Parathyroid adenoma (tissue), 2 donors: ENCODE data around the gene EXOC3L1.

Experiments
- H2AFZ ChIP-seq: fragments of 300-600 bp; sonication (generic); one replicate; pipeline ENCODE4 v1.7.0; 2017; ENCODE audit warnings: antibody characterized with exemption, mild to moderate bottlenecking
- H3K27ac ChIP-seq: fragments of 300-600 bp; sonication (generic); one replicate; pipeline ENCODE4 v1.7.0; 2017
- H3K27me3 ChIP-seq: fragments of 300-600 bp; sonication (generic); one replicate; pipeline ENCODE4 v1.7.0; 2017; ENCODE audit warnings: low read length; ENCODE audit not compliant: control insufficient read depth, insufficient read depth
- H3K36me3 ChIP-seq: fragments of 300-600 bp; sonication (generic); one replicate; pipeline ENCODE4 v1.7.0; 2017; ENCODE audit warnings: low read length; ENCODE audit not compliant: control insufficient read depth, insufficient read depth
- H3K4me1 ChIP-seq: fragments of 300-600 bp; sonication (generic); one replicate; pipeline ENCODE4 v1.7.0; 2017; ENCODE audit warnings: control low read depth
- H3K4me2 ChIP-seq: fragments of 300-600 bp; sonication (generic); one replicate; pipeline ENCODE4 v1.7.0; 2017; ENCODE audit warnings: low read length
- H3K4me3 ChIP-seq: fragments of 300-600 bp; sonication (generic); one replicate; pipeline ENCODE4 v1.7.0; 2017; ENCODE audit warnings: low read depth, low read length
- H3K79me2 ChIP-seq: fragments of 300-600 bp; sonication (generic); one replicate; pipeline ENCODE4 v1.7.0; 2017; ENCODE audit warnings: control low read depth
- H3K9ac ChIP-seq: fragments of 300-600 bp; sonication (generic); one replicate; pipeline ENCODE4 v1.7.0; 2017; ENCODE audit warnings: mild to moderate bottlenecking
- H3K9me3 ChIP-seq: fragments of 300-600 bp; sonication (generic); one replicate; pipeline ENCODE4 v1.7.0; 2017; ENCODE audit warnings: low read length; ENCODE audit not compliant: control insufficient read depth
- CTCF ChIP-seq: fragments of 300-600 bp; sonication (generic); IDR thresholded peaks from one replicate; pipeline ENCODE4 v1.7.0; 2017; ENCODE audit warnings: antibody characterized with exemption, mild to moderate bottlenecking
- donor health status: primary hyperparathyroidism.

EXOC3L1 gene

GRCh38 chr16:67151431-67152097 is 38.4 kb downstream of the EXOC3L1 start:
- H3K4me1 ChIP-seq: peaks cover 8% of the 10 kb centered on the region
- no peak for TF ChIP-seq CTCF
- peak overlapping the region; percentile 93 for H2AFZ ChIP-seq
- no peaks in the 10 kb centered on the region for H3K9me3 ChIP-seq
- H3K4me2 ChIP-seq: peak overlapping the region; percentile 93
- H3K36me3 ChIP-seq: no peaks in the 10 kb centered on the region
- H3K27ac ChIP-seq: peak overlapping the region; percentile 72
- no peaks in the 10 kb centered on the region for H3K79me2 ChIP-seq
- H3K9ac ChIP-seq: no peak overlapping the region
- peak overlapping the region; percentile 65 for H3K4me3 ChIP-seq
- H3K27me3 ChIP-seq: no peaks in the 10 kb centered on the region

- H3K27me3 ChIP-seq: no peaks in the 10 kb centered on the region
- peak within 1 kb of the TSS; percentile 65 for H3K4me3 ChIP-seq
- no peaks in the 10 kb centered on the region for H3K9me3 ChIP-seq
- peak within 1 kb of the TSS; percentile 93 for H2AFZ ChIP-seq
- H3K27ac ChIP-seq: peak within 1 kb of the TSS; percentile 72
- H3K79me2 ChIP-seq: no peaks in the 10 kb centered on the region
- peak within 1 kb of the TSS; percentile 63 for H3K9ac ChIP-seq
- H3K36me3 ChIP-seq: no peaks in the 10 kb centered on the region
- peak within 1 kb of the TSS; percentile 93 for H3K4me2 ChIP-seq
- no peak for TF ChIP-seq CTCF
- peaks cover 8% of the 10 kb centered on the region for H3K4me1 ChIP-seq
These were observed 39.0 kb downstream of the EXOC3L1 start, which contains the start of gene B3GNT9 for GRCh38 chr16:67150833-67151396. B3GNT9 (minus strand) TSS chr16:67150998; CDS start chr16:67150485, 513 bp downstream.

- peak overlapping the region; percentile 93 for H3K4me2 ChIP-seq
- H3K9ac ChIP-seq: peak overlapping the region; percentile 63
- H2AFZ ChIP-seq: peak overlapping the region; percentile 93
- H3K4me1 ChIP-seq: peaks cover 8% of the 10 kb centered on the region
- peak overlapping the region; percentile 65 for H3K4me3 ChIP-seq
- no peaks in the 10 kb centered on the region for H3K36me3 ChIP-seq
- peak overlapping the region; percentile 72 for H3K27ac ChIP-seq
- no peaks in the 10 kb centered on the region for H3K27me3 ChIP-seq
- peak; percentile 8 for TF ChIP-seq CTCF
- no peaks in the 10 kb centered on the region for H3K9me3 ChIP-seq
- H3K79me2 ChIP-seq: no peaks in the 10 kb centered on the region
These were observed 39.7 kb downstream of the EXOC3L1 start for GRCh38 chr16:67150047-67150832.

- no peaks in the 10 kb centered on the region for H3K36me3 ChIP-seq
- no peak overlapping the region for H3K4me3 ChIP-seq
- no peak overlapping the region for H2AFZ ChIP-seq
- no peaks in the 10 kb centered on the region for H3K9me3 ChIP-seq
- no peak overlapping the region for H3K27ac ChIP-seq
- TF ChIP-seq CTCF: no peak
- peaks cover 6% of the 10 kb centered on the region for H3K4me1 ChIP-seq
- no peaks in the 10 kb centered on the region for H3K79me2 ChIP-seq
- H3K27me3 ChIP-seq: no peaks in the 10 kb centered on the region
- no peak overlapping the region for H3K4me2 ChIP-seq
- H3K9ac ChIP-seq: no peak overlapping the region
These were observed 40.5 kb downstream of the EXOC3L1 start for GRCh38 chr16:67149276-67150046.
